ENCODE data around the gene CYP39A1. TPM values are rescaled to one million over a fixed set of nuclear protein-coding genes. Genes with fewer than 3 reads are reported as not detected.

CYP39A1 gene
- total and polyA plus RNA-seq, 9 donors, result 0.90 to 3.1 (median 1.9) TPM

DNA sequence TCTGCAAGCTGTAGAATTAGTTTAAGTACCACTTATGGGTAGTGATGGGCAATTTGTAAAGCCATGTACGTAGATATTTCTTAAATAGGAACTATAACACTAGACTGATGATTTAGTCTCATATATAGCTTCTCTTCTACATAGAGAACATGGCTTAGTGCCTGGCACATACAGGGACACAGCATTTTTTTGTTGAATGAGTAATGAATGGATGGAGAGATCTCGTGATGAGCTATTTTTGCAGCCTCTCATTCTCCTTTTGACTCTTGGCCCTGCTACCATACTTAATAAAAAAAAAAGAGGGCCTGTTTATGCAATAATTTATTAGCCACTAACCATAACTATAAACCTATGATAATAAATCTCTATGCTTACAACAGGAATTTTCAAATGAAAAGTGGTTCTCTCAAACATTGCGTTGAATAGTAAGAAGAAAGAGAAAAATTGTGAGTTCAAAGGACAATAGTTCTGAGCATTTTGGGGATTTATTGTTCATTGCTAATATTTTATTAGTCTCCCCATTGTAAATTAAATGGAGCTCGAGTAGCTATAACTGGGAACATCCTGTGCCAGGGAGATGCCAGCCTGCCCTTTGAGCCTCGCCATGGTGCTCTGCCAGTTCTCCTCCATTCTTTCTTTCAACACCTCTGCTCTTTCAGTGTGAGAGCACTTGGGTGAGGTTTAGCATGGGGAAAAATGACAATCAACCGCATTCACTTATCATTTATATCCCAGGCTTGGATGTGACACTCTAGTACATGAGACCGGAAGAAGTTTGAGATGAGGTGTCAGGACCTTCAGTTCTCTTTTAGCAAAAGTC, 146.7 kb downstream of the CYP39A1 start:
- DNase-seq, result no peak
- no CpG with 5 or more reads among the region's 7 CpGs for WGBS (ENCODE audit: insufficient coverage)
- no peaks in the 10 kb centered on the region for H3K9me3 ChIP-seq (replicated peaks; ENCODE audit: control insufficient read depth, low read depth, low read length)
- H3K4me3 ChIP-seq (ENCODE audit: low read length), result no peak overlapping the region
- H3K27ac ChIP-seq (ENCODE audit: low read length), result no peak overlapping the region
- no peaks in the 10 kb centered on the region for H3K36me3 ChIP-seq (ENCODE audit: control insufficient read depth, insufficient read depth, low read length)
- no peaks in the 10 kb centered on the region for H3K4me1 ChIP-seq (ENCODE audit: control insufficient read depth, insufficient read depth, low read length)
- no peaks in the 10 kb centered on the region for H3K27me3 ChIP-seq (ENCODE audit: control insufficient read depth, insufficient read depth, low read length)

DNA sequence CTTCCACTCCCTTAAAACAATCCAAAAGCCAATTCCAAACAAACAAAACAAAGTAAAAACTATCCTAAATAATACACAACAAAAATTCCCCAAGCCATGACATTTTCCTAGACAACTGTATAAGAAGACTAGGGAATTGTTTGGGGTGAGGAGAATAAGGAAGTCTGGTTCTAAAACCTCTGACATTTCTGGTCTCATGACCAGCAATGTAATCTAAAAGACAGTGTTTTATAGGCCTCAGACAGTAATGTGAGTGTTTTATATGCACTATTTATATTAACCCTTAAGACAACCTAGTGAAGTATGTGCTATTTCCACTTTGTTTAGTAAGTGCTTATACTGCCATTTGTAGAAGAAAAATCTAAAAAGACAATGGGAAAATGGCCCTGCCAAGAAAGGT, 148.4 kb downstream of the CYP39A1 start:
- no peak overlapping the region for H3K27ac ChIP-seq (ENCODE audit: low read length)
- H3K4me3 ChIP-seq (ENCODE audit: low read length), result no peak overlapping the region
- H3K36me3 ChIP-seq (ENCODE audit: control insufficient read depth, insufficient read depth, low read length), result no peaks in the 10 kb centered on the region
- H3K9me3 ChIP-seq (replicated peaks; ENCODE audit: control insufficient read depth, low read depth, low read length), result no peaks in the 10 kb centered on the region
- no peaks in the 10 kb centered on the region for H3K27me3 ChIP-seq (ENCODE audit: control insufficient read depth, insufficient read depth, low read length)
- DNase-seq, result no peak
- H3K4me1 ChIP-seq (ENCODE audit: control insufficient read depth, insufficient read depth, low read length), result no peaks in the 10 kb centered on the region

- H3K4me3 ChIP-seq (ENCODE audit: low read length), result no peak overlapping the region
- H3K27me3 ChIP-seq (ENCODE audit: control insufficient read depth, insufficient read depth, low read length), result no peaks in the 10 kb centered on the region
- no peak overlapping the region for H3K27ac ChIP-seq (ENCODE audit: low read length)
- no peaks in the 10 kb centered on the region for H3K36me3 ChIP-seq (ENCODE audit: control insufficient read depth, insufficient read depth, low read length)
- H3K4me1 ChIP-seq (ENCODE audit: control insufficient read depth, insufficient read depth, low read length), result no peaks in the 10 kb centered on the region
- no peaks in the 10 kb centered on the region for H3K9me3 ChIP-seq (replicated peaks; ENCODE audit: control insufficient read depth, low read depth, low read length)
- no CpG with 5 or more reads among the region's 2 CpGs for WGBS (ENCODE audit: insufficient coverage)
- DNase-seq, result no peak
Observed at GRCh38 chr6:46502486-46503119, 150.0 kb downstream of the CYP39A1 start.

DNA sequence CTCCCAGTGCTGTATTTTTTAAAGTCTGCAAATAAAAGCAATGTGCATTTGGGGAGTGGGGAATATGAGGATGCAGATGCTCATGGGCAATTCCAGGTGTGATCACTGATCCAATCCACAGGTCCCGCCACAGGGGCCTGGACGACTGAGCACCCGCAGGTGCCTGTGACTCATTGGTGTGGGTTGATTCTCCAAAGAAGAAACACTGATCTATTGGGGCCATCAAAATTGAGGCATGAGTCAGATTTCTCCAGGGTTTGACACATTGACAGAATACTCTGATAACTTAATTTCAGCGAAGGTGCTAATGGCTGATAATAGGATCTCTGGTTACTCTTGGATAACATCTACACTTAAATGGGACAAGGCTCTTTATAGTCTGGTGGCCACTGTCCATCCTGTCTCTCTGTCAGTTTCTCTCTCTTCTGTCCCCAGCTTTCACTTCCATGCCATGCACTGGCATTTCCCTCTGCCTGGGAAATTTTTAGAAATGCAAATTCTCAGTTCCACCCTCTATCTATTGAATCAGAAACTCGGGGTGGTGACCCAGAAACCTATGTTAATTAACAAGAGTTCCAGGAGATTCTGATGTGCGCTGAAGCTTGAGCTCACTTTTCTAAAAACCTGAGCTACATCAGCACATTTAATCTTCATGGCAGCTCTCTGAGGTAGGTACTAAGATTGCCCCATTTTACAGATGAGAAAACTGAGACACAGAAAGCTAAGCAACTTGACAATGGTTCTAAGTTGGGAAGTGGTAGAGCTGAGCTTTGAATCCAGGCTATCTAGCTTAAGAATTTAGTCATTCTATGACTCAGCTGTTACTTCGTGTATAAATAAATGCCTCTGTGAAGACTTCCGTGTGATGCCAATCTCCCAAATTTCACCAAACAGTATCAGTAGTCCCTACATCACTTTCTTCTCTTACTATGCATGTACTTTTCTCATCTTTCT, 151.2 kb downstream of the CYP39A1 start:
- H3K27ac ChIP-seq (ENCODE audit: low read length), result no peak overlapping the region
- H3K36me3 ChIP-seq (ENCODE audit: control insufficient read depth, insufficient read depth, low read length), result no peaks in the 10 kb centered on the region
- 69% methylated on average over 4 of the region's 8 CpGs for WGBS (ENCODE audit: insufficient coverage)
- DNase-seq, result no peak
- H3K9me3 ChIP-seq (replicated peaks; ENCODE audit: control insufficient read depth, low read depth, low read length), result no peaks in the 10 kb centered on the region
- no peaks in the 10 kb centered on the region for H3K27me3 ChIP-seq (ENCODE audit: control insufficient read depth, insufficient read depth, low read length)
- H3K4me1 ChIP-seq (ENCODE audit: control insufficient read depth, insufficient read depth, low read length), result no peaks in the 10 kb centered on the region
- H3K4me3 ChIP-seq (ENCODE audit: low read length), result no peak overlapping the region

DNA sequence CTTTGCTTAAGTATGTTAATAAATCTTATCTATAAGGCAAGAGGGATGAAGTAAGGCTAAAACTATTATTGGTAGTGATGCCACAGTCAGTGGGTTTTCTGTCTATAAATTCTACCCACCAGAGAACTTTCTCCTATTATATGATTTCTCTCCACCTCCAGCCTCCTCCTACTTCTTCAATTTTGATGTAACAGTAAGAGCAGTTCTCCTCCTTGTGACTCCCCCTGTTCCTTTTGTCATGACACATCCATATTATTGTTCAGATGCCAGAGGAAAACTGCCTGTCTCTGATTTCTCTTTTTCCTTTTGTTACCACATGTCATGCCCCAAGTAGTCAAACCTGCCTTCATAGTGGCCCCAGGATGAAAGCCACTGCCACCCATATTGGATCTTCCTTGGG, 152.2 kb downstream of the CYP39A1 start:
- H3K36me3 ChIP-seq (ENCODE audit: control insufficient read depth, insufficient read depth, low read length), result no peaks in the 10 kb centered on the region
- H3K27me3 ChIP-seq (ENCODE audit: control insufficient read depth, insufficient read depth, low read length), result no peaks in the 10 kb centered on the region
- no peaks in the 10 kb centered on the region for H3K9me3 ChIP-seq (replicated peaks; ENCODE audit: control insufficient read depth, low read depth, low read length)
- H3K4me3 ChIP-seq (ENCODE audit: low read length), result no peak overlapping the region
- H3K27ac ChIP-seq (ENCODE audit: low read length), result no peak overlapping the region
- no peaks in the 10 kb centered on the region for H3K4me1 ChIP-seq (ENCODE audit: control insufficient read depth, insufficient read depth, low read length)
- no peak for DNase-seq

Other genes starting within 250 kb of the CYP39A1 start
- 2.2 TPM for gene RCAN2, start 161.4 kb downstream of the CYP39A1 start, total RNA-seq
- gene RCAN2, start 161.4 kb downstream of the CYP39A1 start, polyA plus RNA-seq (ENCODE audit: insufficient read depth in 1 of 8, insufficient read length in 8 of 8, low replicate concordance in 1 of 8), result 1 to 10 TPM; 2.7 to 8.2 (median 4.5) TPM
- 18.6 TPM for gene SLC25A27, start 157 bp upstream of the CYP39A1 start, total RNA-seq
- gene SLC25A27, start 157 bp upstream of the CYP39A1 start, polyA plus RNA-seq (ENCODE audit: insufficient read depth in 1 of 8, insufficient read length in 8 of 8, low replicate concordance in 1 of 8), result 10 to 100 TPM in 7 of 8 donors, 1 to 10 TPM in 1; 8.6 to 29.0 (median 14.8) TPM
- 0.22 TPM for gene TDRD6, start 35.1 kb upstream of the CYP39A1 start, total RNA-seq
- gene TDRD6, start 35.1 kb upstream of the CYP39A1 start, polyA plus RNA-seq (ENCODE audit: insufficient read depth in 1 of 8, insufficient read length in 8 of 8, low replicate concordance in 1 of 8), result 1 to 10 TPM in 3 of 8 donors, under 1 TPM in 5; 0.21 to 1.2 (median 0.65) TPM
- 1.2 TPM for gene PLA2G7, start 82.6 kb upstream of the CYP39A1 start, total RNA-seq
- 1 to 10 TPM in 6 of 8 donors, under 1 TPM in 2; 0.75 to 1.7 (median 1.2) TPM for gene PLA2G7, start 82.6 kb upstream of the CYP39A1 start, polyA plus RNA-seq (ENCODE audit: insufficient read depth in 1 of 8, insufficient read length in 8 of 8, low replicate concordance in 1 of 8)
- gene ANKRD66, start 94.1 kb upstream of the CYP39A1 start, total RNA-seq, result 0.66 TPM
- gene ANKRD66, start 94.1 kb upstream of the CYP39A1 start, polyA plus RNA-seq (ENCODE audit: insufficient read depth in 1 of 8, insufficient read length in 8 of 8, low replicate concordance in 1 of 8), result 1 to 10 TPM in 3 of 8 donors, under 1 TPM in 5; 0.31 to 2.3 (median 0.82) TPM
- gene MEP1A, start 140.6 kb upstream of the CYP39A1 start, total RNA-seq, result not detected
- 10 to 100 TPM in 1 of 8 donors, 1 to 10 TPM in 1, under 1 TPM in 4, not detected in 2; 0.04 to 24.9 (median 0.16) TPM for gene MEP1A, start 140.6 kb upstream of the CYP39A1 start, polyA plus RNA-seq (ENCODE audit: insufficient read depth in 1 of 8, insufficient read length in 8 of 8, low replicate concordance in 1 of 8)